ENCODE data around the gene PRKN. TPM values are rescaled to one million over a fixed set of nuclear protein-coding genes. Genes with fewer than 3 reads are reported as not detected.

The PRKN gene
- total and polyA plus RNA-seq, 2 experiments from 2014 or later: 0.10 to 0.84 TPM

- TF ChIP-seq ZNF462 (CRISPR knock-in tag; IDR thresholded peaks at IDR 0.05): no peak
- no peak for TF ChIP-seq STAT1 (IDR thresholded peaks at IDR 0.05; ENCODE audit: unreplicated experiment)
- no peak for TF ChIP-seq POLR2AphosphoS5 (IDR thresholded peaks at IDR 0.05; ENCODE audit: low read depth)
- no peak for TF ChIP-seq ZNF331 (CRISPR knock-in tag; IDR thresholded peaks at IDR 0.05; ENCODE audit: low read depth)
- TF ChIP-seq EZH2 (IDR thresholded peaks at IDR 0.05; ENCODE audit: low read depth, unreplicated experiment): no peak
Measured at GRCh38 chr6:162493917-162494316, 233.6 kb downstream of the PRKN start (continued).

DNA sequence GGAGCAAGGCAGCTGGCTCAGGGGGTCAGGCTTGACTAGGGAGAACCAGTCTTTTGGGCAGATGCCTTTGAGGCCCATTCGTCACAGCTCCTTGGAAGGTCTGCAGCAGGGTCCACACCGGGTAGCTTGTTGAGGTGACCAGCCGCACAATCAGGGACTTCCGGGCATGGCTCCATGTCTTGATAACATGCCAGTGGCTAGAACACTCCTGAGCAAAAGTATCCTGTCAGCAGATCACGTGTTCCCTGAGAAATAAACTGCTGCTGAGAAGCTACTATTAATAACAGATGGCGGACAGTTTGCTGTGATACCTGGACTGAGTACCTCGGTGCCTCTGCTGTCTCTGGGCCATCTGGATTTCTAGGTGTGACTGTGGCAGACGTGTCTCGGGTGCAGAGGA, 235.9 kb downstream of the PRKN start:
- no peaks in the 10 kb centered on the region for H3K36me3 ChIP-seq (ENCODE audit: insufficient read depth)
- no peaks in the 10 kb centered on the region for H3K4me1 ChIP-seq (ENCODE audit: insufficient read depth)
- H3K27me3 ChIP-seq (ENCODE audit: insufficient read depth): no peaks in the 10 kb centered on the region
- no peaks in the 10 kb centered on the region for H4K20me1 ChIP-seq (replicated peaks; ENCODE audit: insufficient read depth)
- H3K27ac ChIP-seq (ENCODE audit: low read depth): no peak overlapping the region
- ATAC-seq (no peak), DNase-seq (ENCODE audit: low spot score) (no peak)
- no peak overlapping the region for H2AFZ ChIP-seq
- no peak overlapping the region for H3K4me3 Mint-ChIP-seq
- peaks cover 11% of the 10 kb centered on the region for H3K9me2 ChIP-seq (ENCODE audit: insufficient read depth)
- H3K4me1 Mint-ChIP-seq: peaks cover 7% of the 10 kb centered on the region
- H3K27me3 Mint-ChIP-seq (ENCODE audit: insufficient read depth, low read depth, poor library complexity): no peaks in the 10 kb centered on the region
- no peak overlapping the region for H3K27ac Mint-ChIP-seq
- no peaks in the 10 kb centered on the region for H3F3A ChIP-seq (replicated peaks; ENCODE audit: low read depth)
- H3K4me3 ChIP-seq: no peak overlapping the region
- no peaks in the 10 kb centered on the region for H3K36me3 Mint-ChIP-seq (ENCODE audit: low read depth)
- peaks cover 4% of the 10 kb centered on the region; the same call in 1 of the 3 replicates for H3K9me3 Mint-ChIP-seq
- no peak overlapping the region for H3K4me2 ChIP-seq
- H3K79me2 ChIP-seq (replicated peaks; ENCODE audit: insufficient read depth): no peaks in the 10 kb centered on the region
- TF ChIP-seq ZNF114 (CRISPR knock-in tag; IDR thresholded peaks at IDR 0.05) (no peak), CREB1 (CRISPR knock-in tag; IDR thresholded peaks at IDR 0.05; ENCODE audit: low read depth) (no peak), POLR2AphosphoS5 (IDR thresholded peaks at IDR 0.05; ENCODE audit: low read depth) (no peak), ZNF462 (CRISPR knock-in tag; IDR thresholded peaks at IDR 0.05) (no peak), CTCF (conservative IDR thresholded peaks at IDR 0.05; ENCODE audit: low read depth in 2 of 2) (no peak), ZNF331 (CRISPR knock-in tag; IDR thresholded peaks at IDR 0.05; ENCODE audit: low read depth) (no peak), EZH2 (IDR thresholded peaks at IDR 0.05; ENCODE audit: low read depth, unreplicated experiment) (no peak)

Measured in GM23338 (cell line).